Uterus (tissue), 4 donors: ENCODE results near the gene SP1. TPM values are rescaled to one million over a fixed set of nuclear protein-coding genes. Genes with fewer than 3 reads are reported as not detected.

Source experiments
- DNase-seq, 2 donors: peaks; one replicate each; pipeline ENCODE4 v3.0.0-alpha.2; 2019 to 2020
- H3K27ac ChIP-seq, 2 donors: fragments of 200-600 bp; sonication (generic); 1 replicate in 1 of 2; 2 replicates in 1 of 2; pipeline ENCODE4 v1.5.1; 2016 to 2018
- H3K27me3 ChIP-seq, 2 donors: fragments of 200-600 bp; sonication (generic); one replicate each; pipeline ENCODE4 v1.5.1; 2018 to 2019; ENCODE audit warnings: control low read depth in 1 of 2
- H3K36me3 ChIP-seq, 2 donors: fragments of 200-600 bp; sonication (generic); one replicate each; pipeline ENCODE4 v1.5.1; 2019; ENCODE audit warnings: control low read depth in 1 of 2
- H3K4me1 ChIP-seq, 2 donors: fragments of 200-600 bp; sonication (generic); one replicate each; pipeline ENCODE4 v1.5.1; 2018 to 2019; ENCODE audit warnings: control low read depth in 1 of 2
- H3K4me3 ChIP-seq, 2 donors: fragments of 200-600 bp; sonication (generic); 1 replicate in 1 of 2; 2 replicates in 1 of 2; pipeline ENCODE4 v1.5.1; 2018 to 2019; ENCODE audit warnings: mild to moderate bottlenecking in 1 of 2
- H3K9me3 ChIP-seq, 2 donors: fragments of 200-600 bp; sonication (generic); one replicate each; pipeline ENCODE4 v1.5.1; 2019; ENCODE audit warnings: control low read depth in 1 of 2
- CTCF ChIP-seq, 4 experiments: fragments of 200-600 bp in 2 of 4; fragments of 450-650 bp in 2 of 4; sonication (generic) in 2 of 4; IDR thresholded peaks; one replicate each; pipeline ENCODE4 v1.5.1; 2016 to 2019; ENCODE audit warnings: antibody characterized with exemption in 4 of 4, mild to moderate bottlenecking in 2 of 4, moderate library complexity in 1 of 4
- POLR2A ChIP-seq, 2 donors: fragments of 450-650 bp; IDR thresholded peaks; one replicate each; pipeline ENCODE4 v1.6.1; 2016; ENCODE audit warnings: antibody characterized with exemption in 2 of 2, mild to moderate bottlenecking in 1 of 2, moderate library complexity in 1 of 2
- intact Hi-C: fragments of 100-400 bp; cut with DNase I; formaldehyde crosslinking; loops from one replicate; pipeline ENCODE4 v1.15.1; 2023; ENCODE audit warnings: low total_unique reads
- total RNA-seq, 4 donors: library from RNA; depleted of rRNA in 3 of 4; stranded (reverse); fragments of >200 nt in 3 of 4; gene quantifications; one replicate each; pipeline versions ENCODE4 v1.1.0 to v1.2.4, GENCODE V29; 2014 to 2023
- donor health status: DM: yes; HTN: yes; CAD: no.

SP1 gene
- total RNA-seq, 4 donors from 2014 or later, result 58.8 to 127 (median 90.7) TPM

GRCh38 chr12:53343449-53343848, 36.5 kb upstream of the SP1 start:
- H3K36me3 ChIP-seq, result no peaks in the 10 kb centered on the region
- no peak for DNase-seq
- intact Hi-C loops, result no loop called here

GRCh38 chr12:53343969-53344368, 36.0 kb upstream of the SP1 start:
- Histone ChIP-seq H3K27ac (peak overlapping the region in 1 of 2 donors; percentile 91), H3K4me3 (no peak overlapping the region), H3K9me3 (no peaks in the 10 kb centered on the region), H3K4me1 (peaks cover 0 to 9% of the 10 kb centered on the region in 2 donors), H3K27me3 (no peaks in the 10 kb centered on the region), H3K36me3 (no peaks in the 10 kb centered on the region)
- DNase-seq, result no peak
- intact Hi-C loops, result no loop called here
- TF ChIP-seq CTCF (IDR thresholded peaks at IDR 0.05), result no peak

More at GRCh38 chr12:53343449-53343848, 36.5 kb upstream of the SP1 start:
- Histone ChIP-seq H3K4me3 (no peak overlapping the region), H3K27me3 (no peaks in the 10 kb centered on the region), H3K9me3 (no peaks in the 10 kb centered on the region), H3K27ac (no peak overlapping the region), H3K4me1 (peaks cover 0 to 9% of the 10 kb centered on the region in 2 donors)
- TF ChIP-seq POLR2A (IDR thresholded peaks at IDR 0.05) (no peak), CTCF (IDR thresholded peaks at IDR 0.05) (no peak)

GRCh38 chr12:53344487-53344823, 35.5 kb upstream of the SP1 start:
- intact Hi-C loops, result no loop called here
- Histone ChIP-seq H3K36me3 (no peaks in the 10 kb centered on the region), H3K4me3 (peak overlapping the region; percentile 50 to 69), H3K9me3 (no peaks in the 10 kb centered on the region), H3K4me1 (peaks cover 0 to 9% of the 10 kb centered on the region in 2 donors), H3K27me3 (no peaks in the 10 kb centered on the region), H3K27ac (peak overlapping the region; percentile 85 to 91)
- no peak for DNase-seq
- TF ChIP-seq POLR2A (IDR thresholded peaks at IDR 0.05), result no peak
- no peak for TF ChIP-seq CTCF (IDR thresholded peaks at IDR 0.05)

- TF ChIP-seq CTCF (IDR thresholded peaks at IDR 0.05) (peak; percentile 70 to 91 (median 88)), POLR2A (IDR thresholded peaks at IDR 0.05) (peak; percentile 30 to 39)
- Histone ChIP-seq H3K9me3 (no peaks in the 10 kb centered on the region), H3K36me3 (no peaks in the 10 kb centered on the region), H3K27me3 (no peaks in the 10 kb centered on the region), H3K27ac (peak overlapping the region; percentile 85 to 91), H3K4me1 (peaks cover 0 to 9% of the 10 kb centered on the region in 2 donors), H3K4me3 (peak overlapping the region; percentile 50 to 69)
- intact Hi-C loops, result no loop called here
- peak; percentile 84 for DNase-seq
Measured at GRCh38 chr12:53344824-53345485, 35.0 kb upstream of the SP1 start.

GRCh38 chr12:53345486-53346188, 34.3 kb upstream of the SP1 start:
- Histone ChIP-seq H3K27ac (peak overlapping the region; percentile 85 to 91), H3K4me3 (peak overlapping the region in 1 of 2 donors; percentile 69)
- DNase-seq, result peak in 1 of 2 donors; percentile 42

More at GRCh38 chr12:53345486-53346188, 34.3 kb upstream of the SP1 start:
- Histone ChIP-seq H3K27me3 (no peaks in the 10 kb centered on the region), H3K9me3 (no peaks in the 10 kb centered on the region), H3K36me3 (no peaks in the 10 kb centered on the region), H3K4me1 (peaks cover 0 to 9% of the 10 kb centered on the region in 2 donors)
- intact Hi-C loops, result no loop called here
- peak in 1 of 4 experiments; percentile 3 for TF ChIP-seq CTCF (IDR thresholded peaks at IDR 0.05)
- no peak for TF ChIP-seq POLR2A (IDR thresholded peaks at IDR 0.05)
